Measurements from ENCODE around the gene WASF1.

WASF1 gene

GRCh38 chr6:110105296-110105695 is 74.2 kb downstream of the WASF1 start:
- no peak overlapping the region for H3K9ac ChIP-seq (ENCODE audit: low read depth, low read length, poor library complexity, severe bottlenecking)

GRCh38 chr6:110103260-110103659 is 76.2 kb downstream of the WASF1 start:
- Histone ChIP-seq H3K4me1 (ENCODE audit: insufficient read depth, low read length, poor library complexity, severe bottlenecking) (peaks cover 21% of the 10 kb centered on the region), H3K27me3 (ENCODE audit: insufficient read depth, low read length, poor library complexity, severe bottlenecking) (no peaks in the 10 kb centered on the region), H4K20me1 (ENCODE audit: insufficient read depth, low read length, poor library complexity, severe bottlenecking) (no peaks in the 10 kb centered on the region), H3K36me3 (ENCODE audit: insufficient read depth, low read length) (peaks cover 62% of the 10 kb centered on the region), H3K9me3 (ENCODE audit: insufficient read depth, low read depth, low read length) (no peaks in the 10 kb centered on the region), H2AFZ (ENCODE audit: low read length) (no peak overlapping the region), H3K4me2 (ENCODE audit: low read depth, low read length, poor library complexity, severe bottlenecking) (no peak overlapping the region), H3K9me2 (replicated peaks; ENCODE audit: low read depth, low read length) (no peaks in the 10 kb centered on the region), H3K79me2 (ENCODE audit: insufficient read depth, low read length) (no peaks in the 10 kb centered on the region), H3K4me3 (ENCODE audit: low read length, poor library complexity, severe bottlenecking) (no peak overlapping the region), H3K9ac (ENCODE audit: low read depth, low read length, poor library complexity, severe bottlenecking) (no peak overlapping the region), H3F3A (ENCODE audit: low read depth) (no peaks in the 10 kb centered on the region)
- no peak for TF ChIP-seq CTCF (conservative IDR thresholded peaks at IDR 0.05; ENCODE audit: low read length)
- no peak for TF ChIP-seq EZH2phosphoT487 (IDR thresholded peaks at IDR 0.05; ENCODE audit: borderline replicate concordance)

More at GRCh38 chr6:110105296-110105695, 74.2 kb downstream of the WASF1 start:
- H3K9me3 ChIP-seq (ENCODE audit: insufficient read depth, low read depth, low read length), result no peaks in the 10 kb centered on the region
- H3K27me3 ChIP-seq (ENCODE audit: insufficient read depth, low read length, poor library complexity, severe bottlenecking), result no peaks in the 10 kb centered on the region
- H2AFZ ChIP-seq (ENCODE audit: low read length), result no peak overlapping the region
- no peaks in the 10 kb centered on the region for H4K20me1 ChIP-seq (ENCODE audit: insufficient read depth, low read length, poor library complexity, severe bottlenecking)
- H3K9me2 ChIP-seq (replicated peaks; ENCODE audit: low read depth, low read length), result no peaks in the 10 kb centered on the region
- TF ChIP-seq CTCF (conservative IDR thresholded peaks at IDR 0.05; ENCODE audit: low read length), result no peak
- peaks cover 14% of the 10 kb centered on the region for H3K4me1 ChIP-seq (ENCODE audit: insufficient read depth, low read length, poor library complexity, severe bottlenecking)
- no peaks in the 10 kb centered on the region for H3F3A ChIP-seq (ENCODE audit: low read depth)
- H3K4me3 ChIP-seq (ENCODE audit: low read length, poor library complexity, severe bottlenecking), result no peak overlapping the region
- no peak overlapping the region for H3K4me2 ChIP-seq (ENCODE audit: low read depth, low read length, poor library complexity, severe bottlenecking)
- H3K36me3 ChIP-seq (ENCODE audit: insufficient read depth, low read length), result peaks cover 66% of the 10 kb centered on the region
- H3K79me2 ChIP-seq (ENCODE audit: insufficient read depth, low read length), result no peaks in the 10 kb centered on the region

GRCh38 chr6:110102411-110102810 is 77.1 kb downstream of the WASF1 start:
- no peaks in the 10 kb centered on the region for H4K20me1 ChIP-seq (ENCODE audit: insufficient read depth, low read length, poor library complexity, severe bottlenecking)
- no peak for TF ChIP-seq CTCF (conservative IDR thresholded peaks at IDR 0.05; ENCODE audit: low read length)
- no peak for TF ChIP-seq EZH2phosphoT487 (IDR thresholded peaks at IDR 0.05; ENCODE audit: borderline replicate concordance)

More at GRCh38 chr6:110102411-110102810, 77.1 kb downstream of the WASF1 start:
- no peaks in the 10 kb centered on the region for H3K9me3 ChIP-seq (ENCODE audit: insufficient read depth, low read depth, low read length)
- H3F3A ChIP-seq (ENCODE audit: low read depth), result no peaks in the 10 kb centered on the region
- no peak overlapping the region for H3K4me3 ChIP-seq (ENCODE audit: low read length, poor library complexity, severe bottlenecking)
- H3K4me1 ChIP-seq (ENCODE audit: insufficient read depth, low read length, poor library complexity, severe bottlenecking), result peaks cover 21% of the 10 kb centered on the region
- H2AFZ ChIP-seq (ENCODE audit: low read length), result no peak overlapping the region
- H3K9me2 ChIP-seq (replicated peaks; ENCODE audit: low read depth, low read length), result no peaks in the 10 kb centered on the region
- H3K4me2 ChIP-seq (ENCODE audit: low read depth, low read length, poor library complexity, severe bottlenecking), result no peak overlapping the region
- no peak overlapping the region for H3K9ac ChIP-seq (ENCODE audit: low read depth, low read length, poor library complexity, severe bottlenecking)
- H3K36me3 ChIP-seq (ENCODE audit: insufficient read depth, low read length), result peaks cover 53% of the 10 kb centered on the region
- no peaks in the 10 kb centered on the region for H3K27me3 ChIP-seq (ENCODE audit: insufficient read depth, low read length, poor library complexity, severe bottlenecking)
- H3K79me2 ChIP-seq (ENCODE audit: insufficient read depth, low read length), result no peaks in the 10 kb centered on the region
